NB4 (cell line): ENCODE data around the gene FHIT.

Experiments used
- DNase-seq: peaks from one replicate; pipeline ENCODE4 v3.0.0; 2010; ENCODE audit warnings: low read depth
- H3K4me3 ChIP-seq: one replicate; pipeline ENCODE4 v1.5.1; 2011; ENCODE audit warnings: mild to moderate bottlenecking, low read depth, low read length, moderate library complexity
- MYC ChIP-seq: IDR thresholded peaks from 2 replicates; pipeline ENCODE4 v1.6.1; 2011; ENCODE audit warnings: low read depth, low read length
- POLR2A ChIP-seq: IDR thresholded peaks from 2 replicates; pipeline ENCODE4 v1.6.1; 2011; ENCODE audit warnings: mild to moderate bottlenecking; ENCODE audit not compliant: insufficient read length; ENCODE audit errors: extremely low read depth
- TF ChIP-seq, protein P1 (sequence below): IDR thresholded peaks from 2 replicates; pipeline ENCODE4 v1.6.1; 2011; ENCODE audit warnings: low read depth, low read length
- TF ChIP-seq, protein P2 (sequence below): IDR thresholded peaks from one replicate; pipeline ENCODE4 v1.5.1; 2012; ENCODE audit warnings: low read depth, low read length

Gene FHIT

DNA sequence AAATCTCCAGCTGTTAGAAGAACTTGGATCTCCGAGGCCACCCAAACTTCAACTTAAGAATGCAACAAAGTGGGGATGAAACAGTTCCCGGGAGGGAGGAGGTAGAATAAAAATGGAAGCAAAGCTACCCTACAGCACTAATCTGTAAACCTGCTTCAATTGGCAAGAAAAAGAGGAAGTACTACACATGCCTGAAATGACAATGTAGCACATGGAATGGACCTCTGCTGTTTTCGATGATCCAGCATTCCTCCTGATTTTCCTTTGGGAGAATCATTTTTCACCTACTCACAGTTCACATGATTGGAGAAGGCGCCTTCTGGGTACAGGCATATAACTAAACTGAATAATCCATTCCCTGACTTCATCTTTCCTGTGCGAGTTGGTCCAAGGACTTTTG lies 1081.5 kb downstream of the FHIT start:
- TF ChIP-seq, protein P1, sequence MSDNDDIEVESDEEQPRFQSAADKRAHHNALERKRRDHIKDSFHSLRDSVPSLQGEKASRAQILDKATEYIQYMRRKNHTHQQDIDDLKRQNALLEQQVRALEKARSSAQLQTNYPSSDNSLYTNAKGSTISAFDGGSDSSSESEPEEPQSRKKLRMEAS = peak; percentile 62; the same call in 1 of the 2 replicates
- TF ChIP-seq MYC = no peak
- no peak for DNase-seq

DNA sequence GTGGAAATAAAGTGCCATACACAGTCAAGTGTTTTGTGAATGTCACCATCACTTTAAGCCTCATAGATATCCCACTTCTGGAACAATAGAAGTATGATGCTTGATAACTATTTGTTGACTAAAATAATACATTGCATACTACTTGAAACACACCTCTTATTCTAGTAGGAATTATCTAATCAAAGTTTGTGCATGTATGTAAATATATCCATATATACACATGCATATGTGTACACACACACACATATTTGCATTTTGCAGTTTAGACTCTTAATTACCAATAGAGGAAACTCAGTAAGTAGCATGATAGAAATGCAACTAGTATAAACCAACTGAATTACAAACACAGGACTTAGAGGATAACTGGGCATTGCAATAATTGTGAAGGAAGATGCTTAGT lies 1084.1 kb downstream of the FHIT start:
- no peak overlapping the region for H3K4me3 ChIP-seq
- TF ChIP-seq, protein P1 = no peak
- TF ChIP-seq MYC (no peak), POLR2A (no peak)
- TF ChIP-seq, protein P2, sequence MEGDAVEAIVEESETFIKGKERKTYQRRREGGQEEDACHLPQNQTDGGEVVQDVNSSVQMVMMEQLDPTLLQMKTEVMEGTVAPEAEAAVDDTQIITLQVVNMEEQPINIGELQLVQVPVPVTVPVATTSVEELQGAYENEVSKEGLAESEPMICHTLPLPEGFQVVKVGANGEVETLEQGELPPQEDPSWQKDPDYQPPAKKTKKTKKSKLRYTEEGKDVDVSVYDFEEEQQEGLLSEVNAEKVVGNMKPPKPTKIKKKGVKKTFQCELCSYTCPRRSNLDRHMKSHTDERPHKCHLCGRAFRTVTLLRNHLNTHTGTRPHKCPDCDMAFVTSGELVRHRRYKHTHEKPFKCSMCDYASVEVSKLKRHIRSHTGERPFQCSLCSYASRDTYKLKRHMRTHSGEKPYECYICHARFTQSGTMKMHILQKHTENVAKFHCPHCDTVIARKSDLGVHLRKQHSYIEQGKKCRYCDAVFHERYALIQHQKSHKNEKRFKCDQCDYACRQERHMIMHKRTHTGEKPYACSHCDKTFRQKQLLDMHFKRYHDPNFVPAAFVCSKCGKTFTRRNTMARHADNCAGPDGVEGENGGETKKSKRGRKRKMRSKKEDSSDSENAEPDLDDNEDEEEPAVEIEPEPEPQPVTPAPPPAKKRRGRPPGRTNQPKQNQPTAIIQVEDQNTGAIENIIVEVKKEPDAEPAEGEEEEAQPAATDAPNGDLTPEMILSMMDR = no peak
- no peak for DNase-seq

More for the DNA sequence above, 1081.5 kb downstream of the FHIT start:
- H3K4me3 ChIP-seq = no peak overlapping the region

DNA sequence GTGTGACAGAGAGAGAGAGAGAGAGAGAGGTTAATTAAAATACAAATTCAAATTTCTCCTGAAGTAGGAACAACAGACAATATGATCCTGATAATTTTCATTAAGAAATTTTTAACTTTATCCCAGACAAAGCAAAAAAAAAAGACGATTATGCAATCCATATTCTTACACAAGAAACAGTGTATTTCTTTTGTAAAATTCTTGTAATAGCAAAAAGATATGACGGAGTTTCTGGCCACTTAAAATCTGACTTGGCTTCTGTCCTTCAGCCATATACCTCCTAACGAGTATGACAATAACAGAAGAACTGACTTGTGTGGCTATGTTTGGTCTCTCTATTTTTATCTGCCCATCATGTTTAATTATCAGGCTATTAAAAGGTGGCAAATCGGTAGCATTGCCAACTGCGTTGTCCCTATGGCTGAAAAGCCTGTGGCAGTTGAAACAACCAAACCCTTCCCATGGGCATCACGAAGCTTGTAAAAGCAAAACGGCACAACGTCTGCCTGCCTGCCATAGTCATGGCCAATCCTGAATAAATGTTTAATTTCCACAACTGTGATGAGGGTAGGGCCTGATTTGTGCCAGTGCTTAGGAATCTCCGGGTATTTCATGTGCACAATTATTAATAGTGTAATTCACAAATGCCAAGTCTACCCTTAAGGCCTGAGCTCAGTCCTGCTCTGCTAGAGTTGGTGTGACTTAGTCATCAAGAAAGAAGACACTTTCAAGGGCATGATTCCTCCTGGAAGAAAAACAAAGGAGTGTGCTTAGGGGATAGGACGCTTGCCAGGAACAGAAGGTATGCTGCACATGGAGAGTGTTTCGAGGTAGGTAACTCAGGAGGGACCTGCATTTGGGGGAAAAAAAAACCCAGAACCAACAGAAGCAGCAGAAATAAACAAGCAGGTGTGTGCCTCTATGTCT lies 1090.2 kb downstream of the FHIT start:
- H3K4me3 ChIP-seq = no peak overlapping the region
- TF ChIP-seq, protein P2 = no peak
- no peak for TF ChIP-seq POLR2A
- TF ChIP-seq, protein P1 = no peak
- TF ChIP-seq MYC = no peak
- no peak for DNase-seq

DNA sequence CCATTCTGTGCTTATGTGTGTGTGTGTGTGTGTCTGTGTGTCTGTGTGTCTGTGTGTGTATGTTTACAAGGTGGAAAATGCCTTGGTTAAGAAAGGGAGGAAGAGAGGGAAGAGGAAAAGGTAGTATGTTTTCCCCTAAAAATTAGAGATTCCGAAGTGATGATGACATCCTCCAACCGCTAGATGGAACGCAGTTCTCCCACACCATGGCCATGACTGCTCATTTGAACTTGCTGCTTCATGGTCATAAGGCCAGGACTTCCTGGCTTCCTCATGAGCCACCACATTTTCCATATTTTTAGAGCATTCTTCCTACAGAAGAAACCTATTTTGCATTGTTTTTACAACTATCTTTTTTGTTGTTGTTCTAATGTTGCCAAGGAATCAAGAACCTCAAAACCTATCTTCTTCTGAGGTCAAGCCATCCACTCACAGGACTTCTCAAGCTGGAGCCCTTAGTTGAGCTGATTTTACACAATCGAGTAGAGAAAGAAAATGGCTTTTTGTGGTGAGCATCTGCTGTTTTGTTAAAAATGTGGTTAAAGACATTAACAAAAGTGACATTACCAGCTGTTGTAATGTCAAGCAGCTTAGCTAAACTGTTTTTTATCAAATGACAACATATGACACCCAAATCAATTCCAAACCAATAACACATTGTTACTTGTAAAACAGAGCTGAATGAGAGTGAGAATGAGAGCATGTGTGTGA lies 1091.0 kb downstream of the FHIT start:
- no peak for TF ChIP-seq MYC
- no peak for TF ChIP-seq POLR2A
- TF ChIP-seq, protein P2 = no peak
- TF ChIP-seq, protein P1 = no peak
- H3K4me3 ChIP-seq = no peak overlapping the region
- DNase-seq = no peak

DNA sequence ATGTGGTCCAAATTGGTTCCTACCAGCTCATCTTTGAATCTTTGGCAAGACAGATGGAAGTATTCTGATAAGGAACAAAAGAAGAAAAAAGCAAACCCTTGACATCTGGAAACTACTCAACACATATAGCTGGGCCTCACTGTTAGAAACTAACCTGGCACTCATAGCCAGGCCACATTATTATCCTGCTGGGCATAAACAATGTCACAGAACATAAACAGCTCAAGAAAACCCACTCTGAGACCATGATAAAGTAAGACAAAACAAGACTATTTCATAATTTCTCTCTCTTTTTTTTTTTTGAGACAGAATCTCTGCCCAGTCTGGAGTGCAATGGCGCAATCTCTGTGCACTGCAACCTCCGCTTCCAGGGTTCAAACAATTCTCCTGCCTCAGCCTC lies 1093.2 kb downstream of the FHIT start:
- no peak for DNase-seq
- TF ChIP-seq MYC (no peak), POLR2A (no peak)
- TF ChIP-seq, protein P1 = no peak
- TF ChIP-seq, protein P2 = no peak
- no peak overlapping the region for H3K4me3 ChIP-seq

DNA sequence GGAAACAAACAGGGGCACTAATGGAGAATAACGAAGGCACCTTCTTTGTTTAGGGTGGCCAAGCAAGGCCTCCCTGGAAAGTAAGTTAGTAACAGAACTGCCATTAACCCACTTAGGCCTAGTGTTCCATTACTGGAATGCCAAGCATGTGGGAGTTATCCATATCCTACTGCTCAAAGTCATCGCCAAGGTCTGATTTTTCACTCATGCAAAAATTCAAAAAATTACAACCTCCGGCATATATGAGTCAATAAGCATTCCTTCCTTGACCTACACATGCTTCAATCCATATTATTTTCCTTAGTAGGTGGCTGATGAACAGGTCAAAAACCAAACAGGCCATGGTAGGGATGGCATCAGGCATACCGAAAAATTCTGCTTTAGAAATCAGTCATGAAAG lies 1097.2 kb downstream of the FHIT start:
- TF ChIP-seq, protein P1 = no peak
- TF ChIP-seq MYC (no peak), POLR2A (no peak)
- TF ChIP-seq, protein P2 = no peak
- DNase-seq = no peak
- H3K4me3 ChIP-seq = no peak overlapping the region
